HL-60 (cell line): ENCODE data around the gene POLK.

Experiments used
- DNase-seq, 2 experiments: peaks; one replicate each; pipeline ENCODE4 v3.0.0-alpha.2; 2010 to 2020; ENCODE audit warnings: low read depth in 1 of 2, low spot score in 1 of 2
- H3K27ac ChIP-seq: fragments of 250-450 bp; sonication (Bioruptor Pico); replicated peaks from 2 replicates; pipeline ENCODE4 v1.5.1; 2020; ENCODE audit warnings: mild to moderate bottlenecking, moderate library complexity
- H3K27me3 ChIP-seq: fragments of 250-450 bp; sonication (Bioruptor Pico); 2 replicates; pipeline ENCODE4 v1.5.1; 2021; ENCODE audit warnings: mild to moderate bottlenecking, moderate library complexity; ENCODE audit not compliant: insufficient read depth, poor library complexity, severe bottlenecking
- H3K4me3 ChIP-seq: replicated peaks from 2 replicates; pipeline ENCODE4 v1.5.1; 2011; ENCODE audit warnings: mild to moderate bottlenecking, control low read depth, low read length; ENCODE audit not compliant: insufficient read depth
- GABPA ChIP-seq: IDR thresholded peaks from 2 replicates; pipeline ENCODE4 v1.6.1; 2012; ENCODE audit warnings: low read depth
- POLR2AphosphoS5 ChIP-seq: IDR thresholded peaks from 2 replicates; pipeline ENCODE4 v1.6.1; 2012; ENCODE audit warnings: low read depth
- SPI1 ChIP-seq: IDR thresholded peaks from 2 replicates; pipeline ENCODE4 v1.6.1; 2012; ENCODE audit warnings: low read depth, mild to moderate bottlenecking, borderline replicate concordance
- TF ChIP-seq, protein P1 (sequence below): IDR thresholded peaks from 2 replicates; pipeline ENCODE4 v1.6.1; 2012; ENCODE audit warnings: low read depth; ENCODE audit not compliant: insufficient replicate concordance
- TF ChIP-seq, protein P2 (sequence below): IDR thresholded peaks from one replicate; pipeline ENCODE4 v1.5.1; 2011; ENCODE audit warnings: low read length, control low read depth, inconsistent platforms; ENCODE audit not compliant: insufficient read depth

POLK gene

DNA sequence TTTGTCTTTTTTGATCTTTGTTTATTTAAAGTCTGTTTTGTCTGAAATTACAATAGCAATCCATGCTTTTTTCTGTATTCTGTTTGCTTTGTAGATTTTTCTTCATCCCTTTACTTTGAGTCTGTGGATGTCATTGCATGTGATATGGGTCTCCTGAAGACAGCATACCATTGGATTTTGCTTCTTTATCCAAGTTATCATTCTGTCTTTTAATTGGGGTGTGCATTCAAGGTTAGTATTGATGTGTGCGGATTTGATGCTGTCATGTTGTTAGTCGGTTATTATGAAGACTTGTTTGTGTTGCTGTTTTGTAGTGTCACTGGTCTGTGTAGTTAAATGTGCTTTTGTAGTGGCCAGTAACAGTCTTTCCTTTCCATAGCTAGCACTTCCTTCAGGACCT, 23.0 kb downstream of the POLK start:
- Histone ChIP-seq H3K4me3 (no peak overlapping the region), H3K27me3 (no peaks in the 10 kb centered on the region), H3K27ac (no peak overlapping the region)
- TF ChIP-seq, protein P1, sequence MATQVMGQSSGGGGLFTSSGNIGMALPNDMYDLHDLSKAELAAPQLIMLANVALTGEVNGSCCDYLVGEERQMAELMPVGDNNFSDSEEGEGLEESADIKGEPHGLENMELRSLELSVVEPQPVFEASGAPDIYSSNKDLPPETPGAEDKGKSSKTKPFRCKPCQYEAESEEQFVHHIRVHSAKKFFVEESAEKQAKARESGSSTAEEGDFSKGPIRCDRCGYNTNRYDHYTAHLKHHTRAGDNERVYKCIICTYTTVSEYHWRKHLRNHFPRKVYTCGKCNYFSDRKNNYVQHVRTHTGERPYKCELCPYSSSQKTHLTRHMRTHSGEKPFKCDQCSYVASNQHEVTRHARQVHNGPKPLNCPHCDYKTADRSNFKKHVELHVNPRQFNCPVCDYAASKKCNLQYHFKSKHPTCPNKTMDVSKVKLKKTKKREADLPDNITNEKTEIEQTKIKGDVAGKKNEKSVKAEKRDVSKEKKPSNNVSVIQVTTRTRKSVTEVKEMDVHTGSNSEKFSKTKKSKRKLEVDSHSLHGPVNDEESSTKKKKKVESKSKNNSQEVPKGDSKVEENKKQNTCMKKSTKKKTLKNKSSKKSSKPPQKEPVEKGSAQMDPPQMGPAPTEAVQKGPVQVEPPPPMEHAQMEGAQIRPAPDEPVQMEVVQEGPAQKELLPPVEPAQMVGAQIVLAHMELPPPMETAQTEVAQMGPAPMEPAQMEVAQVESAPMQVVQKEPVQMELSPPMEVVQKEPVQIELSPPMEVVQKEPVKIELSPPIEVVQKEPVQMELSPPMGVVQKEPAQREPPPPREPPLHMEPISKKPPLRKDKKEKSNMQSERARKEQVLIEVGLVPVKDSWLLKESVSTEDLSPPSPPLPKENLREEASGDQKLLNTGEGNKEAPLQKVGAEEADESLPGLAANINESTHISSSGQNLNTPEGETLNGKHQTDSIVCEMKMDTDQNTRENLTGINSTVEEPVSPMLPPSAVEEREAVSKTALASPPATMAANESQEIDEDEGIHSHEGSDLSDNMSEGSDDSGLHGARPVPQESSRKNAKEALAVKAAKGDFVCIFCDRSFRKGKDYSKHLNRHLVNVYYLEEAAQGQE, result no peak
- TF ChIP-seq, protein P2, sequence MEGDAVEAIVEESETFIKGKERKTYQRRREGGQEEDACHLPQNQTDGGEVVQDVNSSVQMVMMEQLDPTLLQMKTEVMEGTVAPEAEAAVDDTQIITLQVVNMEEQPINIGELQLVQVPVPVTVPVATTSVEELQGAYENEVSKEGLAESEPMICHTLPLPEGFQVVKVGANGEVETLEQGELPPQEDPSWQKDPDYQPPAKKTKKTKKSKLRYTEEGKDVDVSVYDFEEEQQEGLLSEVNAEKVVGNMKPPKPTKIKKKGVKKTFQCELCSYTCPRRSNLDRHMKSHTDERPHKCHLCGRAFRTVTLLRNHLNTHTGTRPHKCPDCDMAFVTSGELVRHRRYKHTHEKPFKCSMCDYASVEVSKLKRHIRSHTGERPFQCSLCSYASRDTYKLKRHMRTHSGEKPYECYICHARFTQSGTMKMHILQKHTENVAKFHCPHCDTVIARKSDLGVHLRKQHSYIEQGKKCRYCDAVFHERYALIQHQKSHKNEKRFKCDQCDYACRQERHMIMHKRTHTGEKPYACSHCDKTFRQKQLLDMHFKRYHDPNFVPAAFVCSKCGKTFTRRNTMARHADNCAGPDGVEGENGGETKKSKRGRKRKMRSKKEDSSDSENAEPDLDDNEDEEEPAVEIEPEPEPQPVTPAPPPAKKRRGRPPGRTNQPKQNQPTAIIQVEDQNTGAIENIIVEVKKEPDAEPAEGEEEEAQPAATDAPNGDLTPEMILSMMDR, result no peak
- TF ChIP-seq SPI1, result no peak
- no peak for TF ChIP-seq POLR2AphosphoS5
- no peak for TF ChIP-seq GABPA
- DNase-seq, result no peak

DNA sequence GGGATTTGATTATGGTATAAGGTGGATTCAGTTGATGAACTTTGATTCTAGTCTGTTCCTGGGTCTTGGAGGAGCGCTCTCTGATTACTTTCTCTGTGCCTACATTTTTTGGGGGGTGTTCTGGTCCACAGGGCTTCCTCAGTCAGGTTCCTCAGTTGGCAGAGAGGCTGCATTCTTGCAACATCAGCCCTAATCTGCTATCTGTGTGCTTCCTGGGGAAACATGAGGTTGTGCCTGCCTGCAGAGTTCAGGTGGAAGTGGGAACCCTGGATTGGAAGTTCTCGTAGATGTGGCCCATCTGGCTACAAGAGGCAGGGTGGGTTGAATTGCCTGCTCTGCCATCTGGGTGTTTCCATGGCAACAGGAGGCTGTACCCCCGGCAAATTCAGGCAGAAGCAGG, 24.5 kb downstream of the POLK start:
- H3K4me3 ChIP-seq, result no peak overlapping the region
- peak; percentile 15 to 19 for DNase-seq
- H3K27me3 ChIP-seq, result no peaks in the 10 kb centered on the region
- no peak overlapping the region for H3K27ac ChIP-seq
- TF ChIP-seq SPI1, result no peak
- TF ChIP-seq, protein P2, result no peak
- no peak for TF ChIP-seq POLR2AphosphoS5
- TF ChIP-seq GABPA, result no peak
- TF ChIP-seq, protein P1, result no peak

DNA sequence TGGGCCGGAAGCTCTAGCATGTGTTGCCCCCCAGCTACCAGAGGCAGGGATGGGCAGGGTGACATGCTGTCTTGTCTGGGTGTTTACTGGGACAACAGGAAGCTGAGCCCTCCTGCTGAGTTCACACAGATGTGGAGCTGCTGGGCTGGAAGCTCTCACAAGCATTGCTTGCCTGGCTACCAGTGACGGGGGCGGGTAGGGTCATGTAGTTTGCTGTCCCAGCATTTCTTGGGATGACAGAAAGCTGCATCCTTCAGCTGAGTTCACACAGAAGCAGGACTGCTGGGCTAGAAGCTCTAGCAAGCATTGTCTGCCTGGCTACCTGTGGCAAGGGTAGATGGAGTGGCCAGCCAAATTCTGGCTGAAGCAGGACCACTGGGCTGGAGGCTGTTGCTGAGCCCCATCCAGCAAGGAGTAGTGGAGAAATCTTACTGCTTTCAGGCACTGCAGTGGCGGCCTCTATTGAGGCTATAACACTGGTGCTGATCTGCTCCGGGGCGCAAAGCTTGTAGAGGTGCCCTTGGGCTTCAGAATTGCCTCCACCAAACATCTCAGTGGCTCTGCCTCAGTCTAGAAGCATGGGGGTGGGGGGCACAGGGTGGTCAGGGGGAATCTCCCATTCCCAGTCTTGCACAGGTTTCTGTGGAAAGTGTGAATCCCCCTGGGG, 25.1 kb downstream of the POLK start:
- H3K27ac ChIP-seq, result no peak overlapping the region
- no peak overlapping the region for H3K4me3 ChIP-seq
- TF ChIP-seq, protein P2, result no peak
- TF ChIP-seq SPI1 (no peak), GABPA (no peak)
- no peak for DNase-seq
- H3K27me3 ChIP-seq, result no peaks in the 10 kb centered on the region

DNA sequence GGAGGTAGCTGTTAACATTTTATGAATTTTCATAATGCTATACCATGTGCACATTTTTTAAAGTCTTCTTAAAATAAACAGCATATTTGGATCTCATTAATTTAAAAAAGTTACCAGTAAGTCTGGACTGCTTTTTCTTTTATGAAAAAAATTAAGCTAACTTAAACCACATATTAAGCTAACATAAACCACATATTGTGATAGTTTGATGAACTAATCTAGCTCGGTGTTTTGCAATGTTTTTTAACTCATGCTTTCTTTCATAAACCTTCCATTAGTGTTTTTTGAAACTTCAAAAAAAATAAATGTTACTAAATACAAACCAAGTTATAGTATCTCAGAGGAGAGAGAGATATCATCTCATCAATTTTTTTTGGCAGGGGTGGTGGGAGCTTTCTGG, 26.5 kb downstream of the POLK start:
- TF ChIP-seq, protein P2, result no peak
- TF ChIP-seq POLR2AphosphoS5, result no peak
- TF ChIP-seq GABPA, result no peak
- TF ChIP-seq SPI1, result no peak
- TF ChIP-seq, protein P1, result no peak
- Histone ChIP-seq H3K27ac (no peak overlapping the region), H3K4me3 (no peak overlapping the region), H3K27me3 (no peaks in the 10 kb centered on the region)
- DNase-seq, result no peak
